SU-DHL-6 (cell line): ENCODE data around the gene TCF23.

Experiments used
- H2AFZ ChIP-seq: fragments of 200-600 bp; sonication (generic); 2 replicates; pipeline ENCODE4 v1.6.1; 2014; ENCODE audit warnings: low read depth, mild to moderate bottlenecking, moderate library complexity, mixed read lengths, antibody characterized with exemption, low read length; ENCODE audit not compliant: severe bottlenecking
- H3F3A ChIP-seq: fragments of 200-600 bp; shearing (Covaris generic); 2 replicates; pipeline ENCODE4 v1.6.0; 2016; ENCODE audit warnings: antibody characterized with exemption, mild to moderate bottlenecking; ENCODE audit not compliant: insufficient read depth
- H3K27ac ChIP-seq: fragments of 200-600 bp; sonication (generic); 2 replicates; pipeline ENCODE4 v1.5.1; 2016; ENCODE audit warnings: low read depth, mild to moderate bottlenecking, low read length, moderate library complexity, mixed read lengths
- H3K27me3 ChIP-seq: fragments of 200-600 bp; sonication (generic), shearing (Covaris generic); 2 replicates; pipeline ENCODE4 v1.6.0; 2014; ENCODE audit warnings: mild to moderate bottlenecking, low read length
- H3K36me3 ChIP-seq: fragments of 200-600 bp; sonication (generic); 2 replicates; pipeline ENCODE4 v1.6.1; 2014; ENCODE audit warnings: mild to moderate bottlenecking, low read length, mixed read lengths
- H3K4me2 ChIP-seq: fragments of 300-600, 200-600 bp; shearing (Covaris generic), sonication (generic); 2 replicates; pipeline ENCODE4 v1.6.0; 2014; ENCODE audit warnings: low read length, low read depth, mild to moderate bottlenecking; ENCODE audit not compliant: poor library complexity, severe bottlenecking
- H3K4me3 ChIP-seq: fragments of 200-600 bp; sonication (generic); 2 replicates; pipeline ENCODE4 v1.5.1; 2014; ENCODE audit warnings: antibody characterized with exemption, low read length, mild to moderate bottlenecking, mixed read lengths; ENCODE audit not compliant: insufficient read depth, poor library complexity, severe bottlenecking
- H3K79me2 ChIP-seq: fragments of 200-600 bp; sonication (generic); 2 replicates; pipeline ENCODE4 v1.6.1; 2014; ENCODE audit warnings: mild to moderate bottlenecking, low read length, moderate library complexity; ENCODE audit not compliant: insufficient read depth
- H3K9ac ChIP-seq: fragments of 200-600 bp; sonication (generic); 2 replicates; pipeline ENCODE4 v1.7.0; 2014; ENCODE audit warnings: mild to moderate bottlenecking, low read length
- H3K9me2 ChIP-seq: fragments of 200-600 bp; sonication (generic); replicated peaks from 2 replicates; pipeline ENCODE4 v1.6.1; 2014; ENCODE audit warnings: low read length; ENCODE audit not compliant: insufficient read depth
- H3K9me3 ChIP-seq: fragments of 200-600 bp; sonication (generic); 2 replicates; pipeline ENCODE4 v1.6.1; 2014; ENCODE audit warnings: low read length, mixed read lengths; ENCODE audit not compliant: insufficient read depth
- H4K20me1 ChIP-seq: fragments of 200-600 bp; sonication (generic); 2 replicates; pipeline ENCODE4 v1.6.1; 2014; ENCODE audit warnings: low read depth, mild to moderate bottlenecking, antibody characterized with exemption, low read length, moderate library complexity, mixed read lengths
- EZH2phosphoT487 ChIP-seq: fragments of 200-600 bp; sonication (generic), shearing (Covaris generic); conservative IDR thresholded peaks from 2 replicates; pipeline ENCODE4 v1.6.1; 2018; ENCODE audit warnings: mild to moderate bottlenecking, antibody characterized with exemption, low read length, moderate library complexity, mixed read lengths
- TF ChIP-seq, protein P1 (sequence below): fragments of 200-600 bp; sonication (generic); IDR thresholded peaks from one replicate; pipeline ENCODE4 v1.5.1; 2017; ENCODE audit warnings: antibody characterized with exemption, mild to moderate bottlenecking, low read length, moderate library complexity; ENCODE audit not compliant: insufficient read depth, poor library complexity, severe bottlenecking

The TCF23 gene

DNA sequence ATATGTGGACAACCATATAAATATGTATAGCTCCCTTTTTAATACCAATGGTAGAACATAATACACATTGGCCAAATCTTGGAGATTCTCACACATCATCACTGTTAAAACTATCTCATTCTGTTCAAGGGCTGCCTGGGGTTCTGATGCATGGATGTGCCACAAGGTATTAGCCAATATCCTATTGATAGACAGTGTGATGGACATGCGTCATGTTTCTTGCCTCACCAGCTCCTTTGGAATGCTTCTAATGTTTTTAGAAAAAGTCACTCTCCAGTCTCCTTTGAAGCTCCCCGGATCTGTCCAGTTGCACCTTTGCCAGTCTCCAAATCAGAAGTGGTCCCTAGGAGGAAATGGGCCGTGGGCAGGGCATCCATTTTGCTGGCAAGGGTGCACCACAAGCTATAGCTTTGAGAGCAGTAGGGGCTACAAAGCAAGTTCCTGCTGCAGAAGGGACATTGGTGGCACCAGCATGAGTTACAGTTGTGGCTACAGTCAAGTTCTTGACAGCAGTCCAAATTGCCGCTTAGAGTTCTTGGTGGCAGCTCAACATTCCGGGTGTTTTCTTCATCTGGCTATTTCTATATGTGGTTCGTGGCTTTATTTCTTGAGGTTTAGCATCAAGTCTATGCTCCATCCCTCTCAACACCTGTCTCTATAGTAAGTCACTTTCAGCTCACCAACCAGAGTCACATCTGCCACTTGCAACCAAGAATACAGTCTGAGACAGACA, 38.0 kb downstream of the TCF23 start:
- no peaks in the 10 kb centered on the region for H3K27me3 ChIP-seq
- H3K36me3 ChIP-seq, result no peaks in the 10 kb centered on the region
- no peaks in the 10 kb centered on the region for H3K79me2 ChIP-seq
- H3F3A ChIP-seq, result no peaks in the 10 kb centered on the region
- H4K20me1 ChIP-seq, result no peaks in the 10 kb centered on the region
- TF ChIP-seq, protein P1, sequence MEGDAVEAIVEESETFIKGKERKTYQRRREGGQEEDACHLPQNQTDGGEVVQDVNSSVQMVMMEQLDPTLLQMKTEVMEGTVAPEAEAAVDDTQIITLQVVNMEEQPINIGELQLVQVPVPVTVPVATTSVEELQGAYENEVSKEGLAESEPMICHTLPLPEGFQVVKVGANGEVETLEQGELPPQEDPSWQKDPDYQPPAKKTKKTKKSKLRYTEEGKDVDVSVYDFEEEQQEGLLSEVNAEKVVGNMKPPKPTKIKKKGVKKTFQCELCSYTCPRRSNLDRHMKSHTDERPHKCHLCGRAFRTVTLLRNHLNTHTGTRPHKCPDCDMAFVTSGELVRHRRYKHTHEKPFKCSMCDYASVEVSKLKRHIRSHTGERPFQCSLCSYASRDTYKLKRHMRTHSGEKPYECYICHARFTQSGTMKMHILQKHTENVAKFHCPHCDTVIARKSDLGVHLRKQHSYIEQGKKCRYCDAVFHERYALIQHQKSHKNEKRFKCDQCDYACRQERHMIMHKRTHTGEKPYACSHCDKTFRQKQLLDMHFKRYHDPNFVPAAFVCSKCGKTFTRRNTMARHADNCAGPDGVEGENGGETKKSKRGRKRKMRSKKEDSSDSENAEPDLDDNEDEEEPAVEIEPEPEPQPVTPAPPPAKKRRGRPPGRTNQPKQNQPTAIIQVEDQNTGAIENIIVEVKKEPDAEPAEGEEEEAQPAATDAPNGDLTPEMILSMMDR, result no peak
- no peak for TF ChIP-seq EZH2phosphoT487
- H3K27ac ChIP-seq, result no peak overlapping the region
- no peaks in the 10 kb centered on the region for H3K9me3 ChIP-seq
- H2AFZ ChIP-seq, result no peak overlapping the region
- H3K9ac ChIP-seq, result no peak overlapping the region
- H3K4me2 ChIP-seq, result no peak overlapping the region
- H3K4me3 ChIP-seq, result no peak overlapping the region
- no peaks in the 10 kb centered on the region for H3K9me2 ChIP-seq

- H3K9me3 ChIP-seq, result no peaks in the 10 kb centered on the region
- no peak overlapping the region for H3K4me3 ChIP-seq
- TF ChIP-seq EZH2phosphoT487, result no peak
- TF ChIP-seq, protein P1, result no peak
- H3K36me3 ChIP-seq, result no peaks in the 10 kb centered on the region
- H3K27me3 ChIP-seq, result no peaks in the 10 kb centered on the region
- peaks cover 9% of the 10 kb centered on the region for H3F3A ChIP-seq
- no peaks in the 10 kb centered on the region for H3K9me2 ChIP-seq
- no peak overlapping the region for H3K27ac ChIP-seq
- H4K20me1 ChIP-seq, result no peaks in the 10 kb centered on the region
- H3K79me2 ChIP-seq, result no peaks in the 10 kb centered on the region
- H2AFZ ChIP-seq, result no peak overlapping the region
- no peak overlapping the region for H3K4me2 ChIP-seq
- H3K9ac ChIP-seq, result no peak overlapping the region
These were observed 41.2 kb downstream of the TCF23 start for GRCh38 chr2:27189989-27190388.

DNA sequence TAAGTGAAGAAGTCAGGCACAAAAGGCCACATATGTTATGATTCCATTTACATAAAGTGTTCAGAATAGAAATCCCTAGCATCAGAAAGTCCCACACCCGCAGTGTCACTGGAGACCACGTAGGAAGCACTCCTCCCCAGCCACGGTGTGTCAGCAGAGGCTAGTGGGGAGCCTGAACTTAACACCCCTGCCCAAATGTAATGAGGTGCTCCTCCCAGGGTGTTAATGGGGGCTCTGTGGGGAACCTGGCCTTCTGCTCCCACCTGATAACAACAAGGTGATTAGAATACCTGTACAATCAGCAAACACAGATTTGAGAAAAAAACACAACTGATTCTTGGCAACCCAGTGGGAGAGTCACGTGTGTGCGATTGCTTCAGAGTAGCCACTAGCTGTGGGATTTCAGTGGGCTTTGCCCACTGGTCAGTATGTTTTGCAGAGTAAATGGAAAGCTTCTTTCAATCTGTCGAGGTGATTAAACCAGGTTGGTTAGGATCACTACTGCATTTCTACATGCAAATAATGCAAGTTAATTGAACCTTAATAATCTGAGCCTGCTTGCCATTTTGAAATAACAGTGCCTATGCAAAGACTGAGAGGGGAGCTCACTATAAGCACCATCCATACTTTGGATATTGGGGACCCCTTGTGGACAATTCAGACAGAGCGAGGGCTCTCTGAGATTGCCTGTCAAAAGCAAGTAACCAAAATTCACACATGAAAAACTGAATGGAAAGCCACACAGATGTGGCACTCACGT, 42.4 kb downstream of the TCF23 start:
- TF ChIP-seq, protein P1, result peak; percentile 61
- no peak for TF ChIP-seq EZH2phosphoT487
- Histone ChIP-seq H3K9ac (no peak overlapping the region), H3F3A (peaks cover 11% of the 10 kb centered on the region), H3K4me3 (no peak overlapping the region), H3K36me3 (no peaks in the 10 kb centered on the region), H3K9me3 (no peaks in the 10 kb centered on the region), H4K20me1 (no peaks in the 10 kb centered on the region), H3K4me2 (no peak overlapping the region), H2AFZ (no peak overlapping the region), H3K79me2 (no peaks in the 10 kb centered on the region), H3K9me2 (no peaks in the 10 kb centered on the region), H3K27ac (no peak overlapping the region), H3K27me3 (no peaks in the 10 kb centered on the region)
